GOT3 (cell line): ENCODE measurements around the gene TMA7.

Experiments
- DNase-seq: peaks from one replicate; lab custom pipeline; 2025; ENCODE audit warnings: mixed read lengths; lab: John Stamatoyannopoulos, UW

TMA7 gene

GRCh38 chr3:48423241-48423882 lies 16.7 kb upstream of the TMA7 start:
- DNase-seq, result no peak

GRCh38 chr3:48423883-48424695 lies 16.0 kb upstream of the TMA7 start:
- no peak for DNase-seq

- DNase-seq, result no peak
Observed at GRCh38 chr3:48425281-48425812, 14.7 kb upstream of the TMA7 start.

- no peak for DNase-seq
Observed at GRCh38 chr3:48426401-48426909, 13.6 kb upstream of the TMA7 start.

GRCh38 chr3:48426944-48427629 lies 13.0 kb upstream of the TMA7 start:
- DNase-seq, result no peak

GRCh38 chr3:48427630-48427962 lies 12.5 kb upstream of the TMA7 start:
- no peak for DNase-seq

GRCh38 chr3:48428088-48428571 lies 11.9 kb upstream of the TMA7 start:
- DNase-seq, result no peak

- DNase-seq, result no peak
Observed at GRCh38 chr3:48428572-48429316, 11.3 kb upstream of the TMA7 start.

GRCh38 chr3:48429317-48429959 lies 10.6 kb upstream of the TMA7 start:
- no peak for DNase-seq

- DNase-seq, result no peak
Observed at GRCh38 chr3:48429960-48430707, 9.9 kb upstream of the TMA7 start, which contains the start of gene PLXNB1. PLXNB1 (minus strand) TSS chr3:48430086; CDS start chr3:48424611, 5,475 bp downstream.

GRCh38 chr3:48430708-48431101 lies 9.4 kb upstream of the TMA7 start:
- DNase-seq, result no peak

GRCh38 chr3:48431224-48432029 lies 8.6 kb upstream of the TMA7 start:
- DNase-seq, result no peak

- no peak for DNase-seq
Observed at GRCh38 chr3:48432411-48433371, 7.4 kb upstream of the TMA7 start.

- no peak for DNase-seq
Observed at GRCh38 chr3:48433472-48434118, 6.5 kb upstream of the TMA7 start.

GRCh38 chr3:48434591-48435222 lies 5.3 kb upstream of the TMA7 start:
- DNase-seq, result no peak

- no peak for DNase-seq
Observed at GRCh38 chr3:48435223-48435595, 4.8 kb upstream of the TMA7 start.

GRCh38 chr3:48435774-48436476 lies 4.1 kb upstream of the TMA7 start:
- DNase-seq, result peak; percentile 47
